Activated gamma-delta T cell treated with anti-CD3 and anti-CD28 coated beads, Interleukin-2, amount 50 U/mL, for 16 hours (primary cell): ENCODE measurements around the gene NCKAP5.

ENCODE experiments used
- DNase-seq: peaks from one replicate; pipeline ENCODE4 v3.0.0-alpha.2; 2020; ENCODE audit warnings: low read depth

Gene NCKAP5

GRCh38 chr2:132797071-132797470, 771.2 kb downstream of the NCKAP5 start:
- no peak for DNase-seq

- no peak for DNase-seq
Observed at GRCh38 chr2:132795220-132795619, 773.0 kb downstream of the NCKAP5 start.

- no peak for DNase-seq
Observed at GRCh38 chr2:132793532-132793931, 774.7 kb downstream of the NCKAP5 start.

- DNase-seq, result no peak
Observed at GRCh38 chr2:132790207-132790785, 778.0 kb downstream of the NCKAP5 start.

GRCh38 chr2:132789066-132789465, 779.2 kb downstream of the NCKAP5 start:
- DNase-seq, result no peak

GRCh38 chr2:132788310-132788838, 779.9 kb downstream of the NCKAP5 start:
- DNase-seq, result no peak

- no peak for DNase-seq
Observed at GRCh38 chr2:132783883-132784282, 784.4 kb downstream of the NCKAP5 start.

GRCh38 chr2:132782176-132782783, 786.0 kb downstream of the NCKAP5 start:
- DNase-seq, result no peak

GRCh38 chr2:132780651-132781050, 787.6 kb downstream of the NCKAP5 start:
- no peak for DNase-seq

GRCh38 chr2:132779206-132779721, 789.0 kb downstream of the NCKAP5 start:
- no peak for DNase-seq

GRCh38 chr2:132776287-132776686, 792.0 kb downstream of the NCKAP5 start:
- DNase-seq, result no peak

GRCh38 chr2:132774189-132774588, 794.1 kb downstream of the NCKAP5 start:
- DNase-seq, result no peak

- DNase-seq, result no peak
Observed at GRCh38 chr2:132773331-132773730, 794.9 kb downstream of the NCKAP5 start.

- DNase-seq, result no peak
Observed at GRCh38 chr2:132772340-132772739, 795.9 kb downstream of the NCKAP5 start.

GRCh38 chr2:132766573-132766972, 801.7 kb downstream of the NCKAP5 start:
- DNase-seq, result no peak

GRCh38 chr2:132761437-132761836, 806.8 kb downstream of the NCKAP5 start:
- DNase-seq, result no peak

GRCh38 chr2:132760971-132761370, 807.3 kb downstream of the NCKAP5 start:
- DNase-seq, result no peak

GRCh38 chr2:132760405-132760804, 807.9 kb downstream of the NCKAP5 start:
- DNase-seq, result no peak

GRCh38 chr2:132758995-132759394, 809.3 kb downstream of the NCKAP5 start:
- no peak for DNase-seq

- DNase-seq, result no peak
Observed at GRCh38 chr2:132757676-132758075, 810.6 kb downstream of the NCKAP5 start.

- DNase-seq, result no peak
Observed at GRCh38 chr2:132757002-132757589, 811.2 kb downstream of the NCKAP5 start.

- DNase-seq, result no peak
Observed at GRCh38 chr2:132754867-132755472, 813.3 kb downstream of the NCKAP5 start.

- DNase-seq, result no peak
Observed at GRCh38 chr2:132754392-132754791, 813.9 kb downstream of the NCKAP5 start.
